Left renal pelvis (tissue), 4 donors: ENCODE data around the gene SEC16B. TPM values are rescaled to one million over a fixed set of nuclear protein-coding genes. Genes with fewer than 3 reads are reported as not detected.

Experiments used
- DNase-seq, 4 donors: peaks; one replicate each; pipeline ENCODE4 v3.0.0-alpha.2; 2013; ENCODE audit warnings: low read depth in 4 of 4, low spot score in 3 of 4
- polyA plus RNA-seq, 4 donors: library from polyadenylated mRNA; unstranded; fragments of 120-200 nt; gene quantifications; one replicate each; pipeline ENCODE4 v1.2.1, GENCODE V29; 2013; ENCODE audit not compliant: insufficient read length in 4 of 4

The SEC16B gene
- polyA plus RNA-seq, 4 donors = 2.9 to 7.4 (median 5.4) TPM

GRCh38 chr1:177944016-177944949 lies 25.6 kb downstream of the SEC16B start:
- peak; percentile 51 to 62 (median 56) for DNase-seq

- DNase-seq = no peak
These were observed 27.9 kb downstream of the SEC16B start for GRCh38 chr1:177941976-177942375.

- no peak for DNase-seq
These were observed 29.2 kb downstream of the SEC16B start for GRCh38 chr1:177940682-177941081.

GRCh38 chr1:177937931-177938330 lies 31.9 kb downstream of the SEC16B start:
- no peak for DNase-seq

DNA sequence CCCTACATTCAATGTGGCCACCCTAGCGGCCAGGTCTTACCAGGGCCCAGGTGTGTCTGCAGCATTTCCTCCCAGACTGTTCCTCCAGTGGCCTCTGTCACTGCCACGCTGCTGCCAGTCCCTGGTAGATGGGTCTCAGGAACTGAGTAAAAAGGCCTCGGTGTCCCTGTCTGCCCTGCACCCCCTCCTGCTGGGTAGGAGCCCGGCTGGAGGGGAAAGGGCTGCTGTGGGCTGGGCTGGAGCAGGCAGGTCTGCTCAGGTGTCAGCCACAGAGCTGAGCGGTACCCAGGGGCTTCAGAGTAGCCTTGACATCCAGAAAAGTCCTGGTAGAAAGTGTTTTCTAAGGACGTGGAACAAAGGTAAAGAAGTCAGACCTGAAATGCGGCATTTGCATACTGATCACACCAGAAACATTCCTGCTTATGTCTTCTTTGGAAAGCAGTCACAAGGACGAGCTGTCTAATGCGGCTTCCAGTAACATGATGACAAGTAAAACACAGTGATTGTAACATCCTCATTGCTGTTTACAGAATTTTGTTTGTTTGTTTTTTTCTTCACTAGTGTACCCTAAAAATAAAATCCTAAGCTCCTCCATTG lies 32.6 kb downstream of the SEC16B start:
- no peak for DNase-seq

DNA sequence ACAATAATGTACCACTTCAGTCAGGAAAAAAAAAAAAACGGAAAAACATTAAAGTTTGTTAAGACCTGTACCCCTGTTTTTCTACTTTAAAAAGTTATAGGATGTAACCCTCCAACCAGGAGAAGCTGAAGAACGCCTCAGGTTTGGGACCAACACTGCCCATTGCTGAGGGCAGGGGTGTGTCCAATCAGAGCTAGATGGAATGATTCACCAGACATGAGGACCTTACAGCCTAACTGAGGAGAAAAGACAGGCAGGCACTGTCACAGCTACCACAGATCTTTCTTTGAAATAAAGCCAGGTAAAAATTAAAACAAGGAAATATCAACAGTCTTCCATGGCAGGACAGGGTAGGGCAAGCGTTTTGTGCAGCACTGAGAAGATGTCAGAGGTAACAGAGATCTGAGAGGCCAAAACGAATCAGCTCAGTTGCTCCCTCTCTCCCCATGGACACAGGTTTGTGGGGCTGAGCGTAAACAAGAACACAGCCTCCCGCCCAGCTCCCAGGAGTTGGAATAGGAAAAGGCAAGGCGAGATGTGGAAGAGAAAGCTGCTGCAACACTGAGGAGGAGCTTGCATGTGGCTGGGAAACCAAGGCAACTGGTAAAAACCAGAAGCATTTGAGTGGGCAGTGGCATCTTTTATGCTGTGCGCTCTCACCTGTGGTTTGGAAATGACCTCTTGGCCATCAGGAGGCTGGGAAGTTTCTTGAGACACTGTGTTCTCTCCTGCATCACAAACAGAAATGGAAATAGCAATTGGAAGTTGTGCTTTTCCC lies 34.0 kb downstream of the SEC16B start:
- no peak for DNase-seq

DNA sequence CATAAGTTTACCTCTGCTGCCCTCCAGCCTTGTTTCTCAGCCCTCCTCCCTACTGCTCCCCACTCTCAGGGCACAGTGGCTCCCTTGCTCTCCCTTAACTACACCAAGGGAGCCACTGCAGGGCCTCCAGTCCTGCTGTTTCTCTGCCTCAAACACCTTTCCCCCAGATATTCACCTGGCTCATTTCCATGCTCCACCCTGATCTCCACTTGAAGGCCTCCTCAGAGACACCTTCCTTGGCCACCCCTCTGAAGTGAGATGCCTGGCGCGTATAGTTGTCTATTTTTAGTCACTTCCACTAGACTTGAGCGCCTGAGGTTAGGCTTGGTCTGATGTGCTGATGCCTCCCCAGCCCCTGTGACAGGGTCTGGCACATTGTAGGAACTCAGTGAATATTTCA lies 34.9 kb downstream of the SEC16B start:
- DNase-seq = no peak

DNA sequence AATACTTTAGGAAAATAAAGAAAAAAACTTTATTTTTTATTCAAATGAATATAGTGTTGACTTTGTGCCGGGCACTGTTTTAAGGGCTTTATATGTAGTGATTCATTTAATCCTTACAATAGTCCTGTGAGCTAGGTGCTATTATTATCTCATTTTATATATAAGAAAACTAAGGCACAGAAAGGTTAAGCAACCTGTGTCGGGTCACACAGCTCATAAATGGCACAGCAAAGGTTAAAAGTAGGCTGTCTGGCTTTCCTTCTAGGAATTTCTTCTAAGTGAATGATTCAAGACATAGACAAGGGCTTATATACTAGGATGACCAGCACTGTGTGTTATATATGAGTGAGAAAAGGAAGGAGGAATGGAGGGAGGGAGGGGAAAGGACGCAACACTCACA lies 35.4 kb downstream of the SEC16B start:
- no peak for DNase-seq

DNA sequence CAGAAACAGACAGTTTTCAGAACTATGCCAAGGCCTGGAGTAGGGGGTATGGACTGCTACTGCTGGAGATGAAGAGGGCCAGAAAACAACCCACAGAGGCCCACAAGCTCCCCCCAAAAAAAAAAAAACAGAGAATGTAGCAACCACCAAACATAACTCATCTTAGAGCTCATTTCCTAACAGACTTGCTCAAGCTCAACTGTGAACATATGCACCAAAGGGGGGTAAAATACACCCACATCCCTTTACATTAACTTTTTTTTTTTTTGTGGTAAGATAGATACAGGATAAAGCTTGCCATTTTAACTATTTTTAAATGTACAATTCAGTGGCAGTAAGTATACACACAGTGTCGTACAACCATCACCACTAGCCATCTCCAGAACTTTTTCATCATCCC lies 36.0 kb downstream of the SEC16B start:
- DNase-seq = no peak

DNA sequence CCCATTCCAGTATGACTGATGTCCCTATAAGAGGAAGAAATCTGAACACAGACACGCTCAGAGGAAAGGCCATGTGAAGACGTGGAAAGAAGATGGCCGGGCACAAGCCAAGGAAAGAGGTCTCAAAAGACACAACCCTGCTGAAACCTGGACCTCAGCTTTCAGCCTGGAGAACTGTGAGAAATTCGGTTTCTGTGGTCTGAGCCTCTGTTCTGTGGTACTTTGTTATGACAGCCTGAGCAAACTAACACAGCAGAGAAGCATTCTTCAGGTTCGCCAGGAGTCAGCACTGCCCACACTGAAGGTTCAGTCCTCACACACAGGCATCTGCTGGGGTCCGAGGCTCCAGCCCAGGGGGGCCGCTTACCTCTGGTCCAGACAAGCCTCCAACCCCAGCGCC lies 37.7 kb downstream of the SEC16B start:
- DNase-seq = no peak

DNA sequence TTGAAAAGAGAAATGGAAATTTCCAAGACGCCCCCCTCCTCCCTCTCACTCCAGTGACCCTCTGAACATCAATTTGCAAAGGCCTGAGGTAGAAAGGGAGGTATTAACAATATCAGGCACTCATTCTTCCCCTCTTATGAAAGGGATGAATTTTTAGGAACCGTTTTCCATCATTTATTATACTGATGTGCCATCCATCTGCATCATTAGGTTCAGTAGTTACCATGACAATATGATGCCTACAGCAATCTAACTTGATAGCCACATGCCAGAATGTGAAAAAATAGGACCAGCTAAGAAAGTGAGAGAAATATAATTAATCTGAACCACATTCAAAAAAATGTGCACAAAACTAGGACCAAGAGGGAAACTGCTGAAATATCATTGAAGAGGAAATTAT lies 40.9 kb downstream of the SEC16B start:
- no peak for DNase-seq

- no peak for DNase-seq
These were observed 41.7 kb downstream of the SEC16B start for GRCh38 chr1:177928194-177928593.

DNA sequence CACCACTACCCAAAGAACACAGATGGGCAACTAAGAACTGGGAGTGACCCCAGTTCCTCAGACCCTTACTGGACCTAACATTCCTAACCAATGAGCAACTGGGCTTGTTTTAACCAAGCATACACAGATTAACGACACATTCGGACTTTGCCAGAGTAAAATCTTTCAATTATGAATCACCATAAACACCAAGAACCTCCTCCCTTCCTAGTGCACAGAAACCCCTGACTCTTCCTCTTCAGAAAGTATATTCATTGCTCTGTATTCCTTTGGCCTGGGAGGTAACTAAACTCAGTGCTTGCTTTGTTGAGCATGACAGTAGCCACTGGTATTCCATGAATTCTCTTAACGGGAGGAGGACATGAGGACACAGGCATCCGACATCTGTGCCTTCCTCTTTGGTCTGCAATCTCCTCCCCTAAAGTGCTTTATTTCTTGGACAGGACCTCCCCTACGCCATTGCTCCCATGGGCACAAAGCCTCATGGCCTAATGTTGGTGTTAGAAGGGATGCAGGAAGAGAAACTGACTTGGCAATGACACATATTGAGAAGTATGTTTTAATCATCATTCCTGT lies 42.7 kb downstream of the SEC16B start:
- no peak for DNase-seq

- DNase-seq = no peak
These were observed 43.7 kb downstream of the SEC16B start for GRCh38 chr1:177926201-177926600.

DNA sequence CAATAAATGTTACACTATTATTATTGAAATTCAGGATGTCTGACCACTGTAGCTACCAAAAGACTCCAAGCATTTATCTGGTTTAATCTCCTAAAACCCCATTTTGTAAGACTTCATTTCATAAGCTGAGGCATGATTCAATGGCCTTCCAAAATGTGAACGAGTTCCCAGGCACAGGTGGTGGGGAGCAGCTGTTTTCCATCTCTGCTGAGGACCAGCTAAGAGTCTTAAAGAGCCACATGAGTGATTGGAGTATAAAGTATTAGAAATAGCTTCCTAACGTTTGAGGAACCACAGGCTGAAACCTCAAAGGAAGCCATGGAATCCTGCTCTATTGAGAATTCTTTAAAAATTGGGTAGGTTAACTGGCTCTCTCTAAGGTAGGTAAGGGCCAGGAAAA lies 44.9 kb downstream of the SEC16B start:
- no peak for DNase-seq

- DNase-seq = no peak
These were observed 46.4 kb downstream of the SEC16B start for GRCh38 chr1:177923441-177923840.

DNA sequence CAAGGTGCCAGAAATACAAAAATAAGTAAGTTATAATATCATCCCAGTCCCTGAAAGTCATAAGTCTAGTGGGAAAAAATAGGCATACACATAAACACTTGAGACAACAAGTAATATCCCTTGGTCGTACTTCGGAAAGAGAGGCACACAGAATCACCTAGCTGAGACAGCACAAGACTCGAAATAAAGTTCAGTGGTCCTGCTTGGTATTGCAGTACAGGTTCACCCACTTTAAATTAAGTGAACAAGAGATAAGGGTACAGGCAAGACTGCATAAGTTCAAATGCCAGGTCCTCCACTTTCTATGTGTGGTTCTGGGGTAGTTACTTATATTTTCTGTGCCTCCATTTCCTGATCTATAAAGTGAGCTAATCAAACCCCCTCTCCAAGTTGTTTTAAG lies 47.6 kb downstream of the SEC16B start:
- no peak for DNase-seq

GRCh38 chr1:177921590-177921989 lies 48.3 kb downstream of the SEC16B start:
- no peak for DNase-seq

- no peak for DNase-seq
These were observed 49.8 kb downstream of the SEC16B start for GRCh38 chr1:177920091-177920490.

DNA sequence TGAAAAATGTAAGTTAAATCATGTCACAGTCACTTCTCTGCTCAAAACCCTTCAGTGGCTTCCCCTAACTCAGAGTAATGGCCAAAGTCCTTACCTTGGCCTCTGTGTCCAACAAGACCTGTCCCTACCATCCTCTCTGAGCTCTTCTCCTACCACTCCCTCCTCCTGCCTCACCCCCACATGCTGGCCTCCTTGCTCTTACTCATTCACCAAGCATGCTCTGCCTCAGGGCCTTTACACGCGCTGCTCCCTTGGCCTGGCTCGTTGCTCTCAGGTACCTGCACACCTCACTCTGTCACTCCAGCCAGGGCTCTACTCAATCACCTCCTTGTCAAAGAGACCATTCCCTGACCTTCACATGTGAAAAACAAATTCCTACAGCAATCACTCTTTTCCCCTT lies 54.2 kb downstream of the SEC16B start:
- no peak for DNase-seq

DNA sequence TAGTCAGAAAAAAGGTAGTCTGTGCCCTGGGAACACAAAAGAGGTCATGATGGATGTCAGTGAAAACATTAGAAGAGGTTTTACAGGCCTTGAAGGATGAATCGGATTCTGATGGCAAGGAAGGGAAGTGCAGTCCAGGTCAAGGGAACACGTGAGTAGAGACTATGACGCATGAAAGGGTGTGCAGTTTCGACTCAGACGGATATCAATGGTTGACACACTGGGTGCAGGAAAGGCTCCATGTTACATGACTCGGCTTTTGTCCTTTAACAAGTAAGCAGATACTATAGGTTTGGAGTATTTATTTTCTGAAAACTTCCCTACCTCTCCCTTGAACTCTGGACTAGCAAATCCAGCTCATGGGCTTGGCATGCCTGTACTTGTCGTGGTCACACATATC lies 55.3 kb downstream of the SEC16B start:
- DNase-seq = no peak
